Stimulated activated CD4-positive, alpha-beta T cell treated with anti-CD3 and anti-CD28 coated beads, TNF-alpha, amount 100 ng/mL, for 48 hours (primary cell): ENCODE results near the gene ELK4.

Experiments
- DNase-seq, 3 donors: peaks; one replicate each; pipeline ENCODE4 v3.0.0-alpha.2; 2020; ENCODE audit warnings: low read depth in 3 of 3

Gene ELK4

DNA sequence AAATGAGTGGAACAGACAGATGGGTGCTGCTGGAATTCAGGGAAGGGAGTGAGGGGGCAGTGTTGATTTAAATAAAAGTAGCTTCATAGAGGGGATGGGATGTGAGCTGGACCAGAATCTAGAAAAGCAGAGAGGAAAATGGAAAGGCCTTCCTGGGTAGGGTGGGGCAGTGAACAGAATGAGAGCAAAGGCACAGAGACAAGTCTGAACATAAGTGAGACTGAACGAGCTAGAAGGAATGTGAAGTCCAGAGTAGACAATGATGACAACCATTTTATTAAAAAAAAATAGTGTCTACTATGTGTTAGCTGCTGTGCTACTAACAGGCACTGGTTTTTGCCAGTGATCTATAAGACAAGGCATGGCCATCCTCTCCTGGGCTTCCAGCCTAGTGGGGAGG lies 36.0 kb downstream of the ELK4 start:
- DNase-seq = no peak

DNA sequence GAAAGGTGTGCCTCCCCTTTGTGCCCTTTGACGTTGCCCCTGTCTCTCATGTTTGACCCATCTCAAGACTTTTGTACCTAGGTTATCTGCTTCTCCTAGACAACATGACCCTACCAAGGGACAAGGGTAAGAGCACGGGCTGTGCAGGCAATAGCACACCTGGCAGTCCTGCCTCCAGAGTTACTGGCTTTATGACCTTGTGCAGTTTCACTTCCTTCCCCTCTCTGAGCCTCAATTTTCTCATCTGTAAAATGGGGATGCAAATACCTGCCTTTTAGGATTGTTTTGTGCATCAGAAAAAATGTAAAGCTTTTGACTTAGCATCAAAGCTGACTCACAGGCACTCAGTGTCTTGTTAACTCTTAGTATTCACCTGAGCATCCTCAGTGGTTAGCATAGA lies 36.4 kb downstream of the ELK4 start:
- DNase-seq = no peak

DNA sequence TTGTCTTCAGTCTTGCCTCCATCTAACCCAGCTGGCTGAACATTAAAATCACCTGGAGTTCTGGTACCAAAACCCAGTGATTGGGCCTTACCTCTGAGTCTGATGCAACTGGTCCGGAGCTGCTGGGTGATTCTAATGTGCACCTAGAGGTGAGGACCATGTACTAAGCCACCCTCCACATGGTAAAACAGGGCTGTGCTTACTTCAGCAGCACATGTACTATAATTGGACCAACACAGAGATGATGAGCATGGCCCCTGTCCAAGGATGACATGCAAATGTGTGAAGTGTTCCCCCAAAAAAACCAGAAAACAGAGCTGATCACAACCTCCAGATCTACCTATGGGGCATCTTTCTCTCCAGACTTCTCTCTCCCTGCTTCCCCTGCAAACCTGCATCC lies 37.0 kb downstream of the ELK4 start:
- DNase-seq = no peak

DNA sequence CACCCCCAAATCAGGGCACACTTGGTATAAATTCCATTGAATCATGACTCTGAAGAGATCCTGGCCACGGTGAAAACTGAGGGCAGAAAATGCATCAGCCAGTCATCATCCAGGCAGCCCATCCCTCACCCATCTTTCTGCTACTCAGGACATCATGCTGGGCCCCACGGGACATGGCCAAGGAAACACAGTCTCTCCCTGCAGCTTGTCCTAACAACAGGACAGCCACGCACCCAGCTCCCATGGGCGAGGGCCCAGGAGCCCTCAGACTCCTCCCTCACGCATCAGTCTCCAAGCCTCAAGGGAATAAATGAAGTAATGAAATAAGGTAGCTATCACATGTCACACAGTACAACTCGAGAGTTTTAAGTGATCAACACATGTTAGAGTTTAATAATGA lies 37.8 kb downstream of the ELK4 start:
- no peak for DNase-seq

DNA sequence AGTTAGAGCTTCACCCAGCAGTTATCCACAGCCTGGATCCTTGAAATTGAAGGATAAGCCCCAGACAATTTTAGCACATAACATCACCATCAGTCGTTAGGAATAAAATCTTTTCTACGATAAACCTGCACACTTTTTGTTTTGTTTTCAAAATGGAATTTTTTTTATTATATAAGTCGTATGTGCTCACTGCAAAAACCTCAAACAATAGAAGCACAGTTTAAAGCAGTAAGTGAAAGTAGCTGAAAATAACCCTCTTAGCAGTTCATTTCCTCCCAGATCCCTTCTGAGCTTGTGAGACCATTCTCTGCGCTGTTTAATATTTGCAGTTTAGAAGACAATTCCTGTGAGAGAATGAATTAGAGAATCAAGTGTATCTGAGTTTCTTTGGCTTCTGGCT lies 38.3 kb downstream of the ELK4 start:
- DNase-seq = no peak

DNA sequence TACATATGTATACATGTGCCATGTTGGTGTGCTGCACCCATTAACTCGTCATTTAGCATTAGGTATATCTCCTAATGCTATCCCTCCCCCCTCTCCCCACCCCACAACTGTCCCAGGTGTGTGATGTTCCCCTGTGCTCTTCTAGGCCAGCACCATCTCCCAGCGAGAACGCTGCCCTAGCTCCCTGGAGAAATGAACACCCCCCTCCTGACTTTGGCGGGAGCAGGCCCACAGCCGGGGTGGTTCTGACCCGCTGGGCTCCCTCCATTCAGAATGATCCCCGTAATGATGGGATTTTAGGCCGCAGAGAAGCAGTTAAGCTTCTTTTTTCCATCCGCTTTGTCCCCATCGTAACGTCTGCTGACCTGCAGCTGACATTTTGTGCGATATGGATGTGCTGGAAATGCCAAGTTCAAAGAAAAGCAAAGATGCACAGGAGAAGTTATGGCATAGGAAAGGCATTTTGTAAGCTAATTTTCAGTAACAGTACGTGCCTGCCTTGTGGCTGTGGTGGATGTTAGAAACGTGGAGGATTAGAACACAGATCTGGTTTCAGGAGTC lies 39.3 kb downstream of the ELK4 start:
- no peak for DNase-seq

DNA sequence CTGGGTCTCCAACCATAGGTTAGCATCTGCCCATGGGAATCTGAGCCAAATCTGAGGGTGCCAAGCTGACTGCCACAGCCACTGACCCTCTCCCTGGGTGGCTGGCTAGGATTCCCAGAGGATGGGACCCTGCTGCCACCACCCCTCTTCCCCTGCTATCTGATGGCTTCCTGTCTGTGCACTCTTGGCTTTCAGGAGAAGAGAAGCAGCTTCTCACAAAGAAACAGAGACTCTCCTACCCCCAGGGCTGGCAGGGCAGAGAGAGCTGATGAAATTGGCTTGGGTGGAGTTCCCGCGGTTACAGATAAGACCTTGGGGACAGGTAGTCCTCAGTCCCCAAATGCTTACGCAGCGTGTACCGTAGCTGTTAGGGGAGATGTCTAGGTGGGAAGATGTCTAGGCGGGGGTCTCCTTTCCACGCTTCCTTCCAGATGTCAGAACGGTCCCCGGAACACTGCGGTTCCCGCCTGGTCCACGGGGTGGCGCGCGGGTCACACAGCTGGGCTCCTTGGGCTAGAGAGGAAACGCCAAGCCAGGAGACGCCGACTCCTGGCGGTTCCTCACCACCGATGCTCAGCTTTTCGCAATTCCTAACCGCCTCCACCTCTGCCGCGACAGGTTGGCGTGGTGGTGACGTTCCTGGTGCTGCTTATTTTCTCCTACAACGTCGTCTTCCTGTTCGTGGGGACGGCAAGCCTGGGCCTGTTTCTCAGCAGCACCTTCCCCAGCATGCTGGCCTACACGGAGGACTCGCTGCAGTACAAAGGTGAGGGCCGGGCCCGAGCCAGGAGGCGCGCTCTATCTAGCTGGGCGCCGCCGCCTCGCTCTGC lies 40.1 kb downstream of the ELK4 start:
- peak; percentile 79 to 87 (median 82) for DNase-seq

DNA sequence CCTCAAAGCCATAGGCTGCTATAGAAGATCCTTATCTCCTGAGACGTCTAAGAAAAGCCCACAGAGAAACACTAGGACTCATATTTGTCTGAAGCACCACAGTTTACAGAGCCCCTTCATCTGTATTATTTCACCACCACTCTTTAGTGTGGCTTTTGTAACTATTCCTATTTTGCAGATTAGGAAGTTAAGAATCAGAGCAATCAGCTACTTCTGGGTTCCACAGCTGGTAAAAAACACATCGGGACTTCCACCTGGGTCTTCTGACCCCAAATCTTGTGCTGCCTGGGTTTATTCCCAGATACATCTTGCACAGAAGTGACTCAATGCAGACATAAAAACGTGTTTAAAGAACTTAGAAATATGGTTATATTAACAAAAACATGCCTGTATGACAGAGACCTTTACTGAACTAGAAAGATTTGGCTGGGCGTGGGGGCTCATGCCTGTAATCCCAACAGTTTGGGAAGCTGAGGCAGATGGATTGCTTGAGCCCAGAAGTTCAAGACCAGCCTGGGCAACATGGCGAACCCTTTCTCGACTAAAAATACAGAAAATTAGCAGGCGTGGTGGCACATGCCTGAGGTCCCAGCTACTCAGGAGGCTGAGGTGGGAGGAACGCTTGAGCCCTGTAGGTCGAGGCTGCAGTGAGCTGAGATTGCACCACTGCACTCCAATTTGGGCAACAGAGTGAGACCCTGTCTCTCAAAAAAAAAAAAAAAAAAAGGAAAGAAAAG lies 40.9 kb downstream of the ELK4 start:
- DNase-seq = no peak

DNA sequence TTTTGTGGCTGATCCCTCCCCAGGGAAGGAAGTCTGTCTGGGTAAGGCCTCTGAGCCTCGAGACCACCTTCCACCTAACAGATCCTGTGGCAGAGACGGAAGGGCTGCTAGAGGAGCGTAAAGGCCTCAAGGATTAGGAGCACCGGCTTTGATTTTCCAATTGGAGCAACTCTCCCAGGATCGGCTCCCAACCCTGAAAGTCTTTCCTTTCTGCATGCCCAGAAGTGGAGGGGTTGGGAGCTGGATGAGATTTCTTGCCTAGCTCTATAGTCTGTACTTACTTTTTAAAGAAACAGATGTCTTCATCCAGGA lies 41.4 kb downstream of the ELK4 start:
- no peak for DNase-seq

DNA sequence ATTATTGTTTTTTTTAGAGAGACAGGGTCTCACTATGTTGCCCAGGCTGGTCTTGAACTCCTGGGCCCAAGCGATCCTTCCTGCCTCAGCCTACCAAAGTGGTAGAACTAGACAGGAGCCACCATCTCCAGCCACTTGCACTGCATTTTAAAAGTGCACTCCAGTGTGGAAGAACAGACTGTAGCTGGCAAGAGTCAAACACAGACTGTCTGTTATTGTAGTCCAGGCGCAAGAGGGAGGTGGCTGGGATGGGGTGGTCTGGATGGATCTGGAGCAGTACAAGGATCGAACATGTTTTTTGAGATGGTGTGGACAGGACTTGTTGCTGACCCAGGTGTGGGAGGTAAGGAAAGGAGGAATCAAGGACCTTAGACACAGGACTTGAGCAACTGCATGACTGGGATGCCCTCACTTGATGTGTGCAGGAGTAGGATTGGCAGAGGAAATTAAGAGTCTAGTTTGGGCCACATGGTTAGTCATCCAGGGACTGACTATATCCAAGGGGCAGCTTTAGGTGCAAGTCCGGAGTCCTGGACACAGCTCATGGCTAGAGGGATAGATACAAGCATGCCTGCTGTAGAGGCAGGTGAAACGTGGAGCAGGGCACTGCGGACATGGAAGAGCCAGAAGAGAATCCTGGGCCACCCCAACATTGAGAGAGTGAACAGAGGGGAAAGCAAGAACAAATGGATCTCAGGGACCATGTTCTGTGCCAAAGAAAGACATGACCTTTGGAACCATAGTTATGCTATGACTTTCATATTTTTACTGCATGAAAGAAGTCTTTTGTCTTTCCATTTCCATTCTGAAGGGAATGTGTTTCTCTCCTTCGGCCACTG lies 42.0 kb downstream of the ELK4 start:
- no peak for DNase-seq

DNA sequence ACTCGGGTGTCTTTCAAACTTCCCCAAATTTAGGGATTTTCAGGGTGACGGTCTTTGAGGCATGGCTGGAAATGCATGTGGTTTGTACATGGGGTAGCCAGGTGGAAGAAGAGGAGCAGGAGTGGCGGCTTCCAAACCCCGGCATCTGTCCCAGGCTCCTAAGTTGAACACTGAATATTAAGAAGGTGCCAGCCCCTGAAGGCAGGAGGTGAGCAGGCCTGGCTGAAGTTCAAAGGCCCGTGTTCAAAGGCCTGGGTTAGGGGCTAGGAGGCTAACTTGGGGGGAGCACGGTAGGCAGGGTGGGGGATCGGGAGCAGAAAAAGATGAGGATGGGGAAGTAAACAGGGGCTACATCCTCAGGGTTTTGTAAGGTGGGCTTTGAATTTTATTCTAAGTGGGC lies 42.8 kb downstream of the ELK4 start:
- DNase-seq = no peak

DNA sequence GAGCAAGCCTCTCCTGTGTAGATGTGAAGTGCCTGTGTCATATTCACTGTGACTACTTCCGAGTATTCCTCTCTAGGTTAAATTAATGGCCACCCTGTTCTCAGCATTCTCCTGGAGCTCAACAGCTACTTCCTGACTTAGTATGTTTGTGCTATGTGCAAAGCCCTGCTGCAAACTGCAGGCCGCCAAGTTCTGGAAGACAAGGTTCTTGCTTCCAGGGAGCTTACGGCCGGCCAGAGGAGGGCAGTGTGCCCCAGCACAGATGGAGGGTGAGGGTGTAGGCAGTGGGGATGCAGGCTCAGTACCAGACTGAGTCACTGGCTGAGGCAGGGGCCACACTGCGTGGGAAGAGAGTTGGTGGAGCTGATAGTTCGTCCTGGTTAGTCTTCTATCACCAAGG lies 43.2 kb downstream of the ELK4 start:
- peak in 1 of 3 donors; percentile 14 for DNase-seq

DNA sequence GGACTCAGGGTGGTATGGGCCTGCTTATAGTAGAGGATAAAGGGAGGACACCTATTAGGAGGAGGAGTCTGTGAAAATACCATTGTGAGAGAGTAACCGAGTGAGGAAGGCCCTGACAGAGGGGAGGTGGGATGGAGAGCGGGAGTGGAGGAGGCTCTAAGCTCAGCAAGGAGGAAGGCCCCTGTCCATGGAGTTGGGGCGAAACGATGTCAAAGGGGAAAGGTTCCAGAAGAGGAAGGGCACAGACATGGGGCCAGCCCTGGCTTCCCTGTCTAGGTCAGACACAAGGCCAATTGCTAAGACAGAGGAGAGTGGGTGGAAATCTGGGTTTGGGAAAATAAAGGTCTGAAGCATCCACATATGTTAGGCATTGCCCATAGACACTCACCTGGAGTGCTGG lies 44.2 kb downstream of the ELK4 start:
- DNase-seq = no peak

DNA sequence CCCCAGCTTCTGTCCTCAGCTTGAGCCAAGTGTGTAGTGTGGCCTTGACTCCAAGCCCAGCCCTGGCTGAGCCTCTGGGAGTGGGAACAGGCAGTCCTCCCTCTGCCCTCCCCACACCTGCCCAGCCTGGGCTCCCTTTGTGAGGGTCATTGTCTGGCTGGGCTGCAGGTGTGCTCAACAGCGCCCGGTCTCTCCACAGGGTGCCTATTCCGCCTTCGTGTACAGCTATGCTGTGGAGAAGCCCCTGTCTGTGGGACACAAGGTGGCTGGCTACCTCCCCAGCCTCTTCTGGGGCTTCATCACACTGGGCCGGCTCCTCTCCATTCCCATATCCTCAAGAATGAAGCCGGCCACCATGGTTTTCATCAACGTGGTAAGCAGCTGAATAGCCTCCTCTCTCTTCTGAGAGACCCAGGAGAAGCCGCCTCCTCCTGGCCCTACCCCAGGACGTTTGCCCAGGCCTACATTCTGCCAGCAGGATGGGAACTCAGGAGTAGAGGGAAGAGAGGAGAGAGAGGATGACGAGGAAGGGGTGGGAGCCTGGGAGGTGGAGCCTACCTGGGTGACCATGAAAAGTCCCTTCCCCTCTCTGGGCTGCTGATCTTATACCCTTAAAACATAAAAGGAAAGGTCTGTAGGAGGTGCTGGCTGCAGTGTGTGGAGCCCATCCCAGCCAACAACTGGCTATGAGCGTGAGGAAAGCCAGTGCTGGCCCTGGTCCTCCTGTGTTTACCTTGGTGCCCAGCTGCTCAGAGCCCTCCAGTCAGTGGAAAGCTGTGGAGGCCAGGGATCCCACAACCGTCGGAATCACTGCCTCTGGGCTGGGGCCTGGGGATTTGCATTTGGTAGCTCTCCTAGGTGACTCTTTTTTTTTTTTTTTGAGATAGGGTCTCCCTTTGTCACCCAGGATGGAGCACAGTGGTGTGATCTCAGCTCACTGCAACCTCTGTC lies 45.7 kb downstream of the ELK4 start:
- DNase-seq = no peak

DNA sequence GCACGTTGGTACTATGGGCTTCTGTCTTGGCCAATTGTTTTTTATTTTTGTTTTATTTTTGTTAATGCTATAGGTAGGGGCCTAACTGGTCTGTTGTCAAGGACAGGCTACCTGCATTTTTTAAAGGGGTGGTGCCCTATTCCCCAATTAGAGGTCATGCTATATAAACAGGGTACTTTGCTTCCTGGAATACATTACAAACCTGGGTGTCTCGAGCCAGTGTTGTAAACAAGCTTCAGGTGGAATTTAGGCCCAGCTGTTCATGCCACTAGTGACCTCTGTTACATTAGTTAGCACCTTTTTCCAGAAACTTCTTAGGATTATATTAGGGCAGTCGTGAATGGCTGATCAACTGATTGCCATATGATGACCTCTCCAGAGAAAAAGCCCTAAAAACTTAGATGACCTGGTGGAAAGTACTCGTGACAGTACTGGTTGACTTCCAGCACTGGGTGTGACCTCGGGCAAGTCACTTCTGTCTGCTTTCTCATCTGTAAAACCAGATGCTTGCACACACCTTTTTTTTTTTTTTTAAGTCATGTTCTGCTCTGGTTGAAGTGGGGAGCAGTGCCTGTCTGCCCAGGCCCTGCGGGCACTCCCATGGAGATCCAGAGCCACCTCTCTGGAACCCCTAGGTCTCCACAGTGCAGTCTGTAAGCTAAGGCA lies 46.5 kb downstream of the ELK4 start:
- no peak for DNase-seq

DNA sequence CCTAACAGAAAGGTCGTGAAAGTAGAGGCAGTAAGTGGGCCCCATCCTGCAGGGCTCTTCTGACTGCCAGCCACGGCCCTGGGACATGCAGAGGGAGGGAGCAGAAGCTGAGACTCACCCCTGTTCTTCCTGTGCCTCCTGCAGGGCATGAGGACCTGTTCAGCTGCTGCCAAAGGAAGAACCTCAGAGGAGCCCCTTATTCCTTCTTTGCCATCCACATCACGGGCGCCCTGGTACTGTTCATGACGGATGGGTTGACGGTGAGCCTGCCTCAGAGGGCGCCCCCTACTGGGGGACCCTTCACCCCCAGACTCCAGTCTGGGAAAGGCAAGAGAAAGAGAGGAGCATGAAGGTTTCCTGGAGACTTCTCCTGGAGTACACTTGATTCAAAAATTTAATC lies 47.1 kb downstream of the ELK4 start:
- no peak for DNase-seq

DNA sequence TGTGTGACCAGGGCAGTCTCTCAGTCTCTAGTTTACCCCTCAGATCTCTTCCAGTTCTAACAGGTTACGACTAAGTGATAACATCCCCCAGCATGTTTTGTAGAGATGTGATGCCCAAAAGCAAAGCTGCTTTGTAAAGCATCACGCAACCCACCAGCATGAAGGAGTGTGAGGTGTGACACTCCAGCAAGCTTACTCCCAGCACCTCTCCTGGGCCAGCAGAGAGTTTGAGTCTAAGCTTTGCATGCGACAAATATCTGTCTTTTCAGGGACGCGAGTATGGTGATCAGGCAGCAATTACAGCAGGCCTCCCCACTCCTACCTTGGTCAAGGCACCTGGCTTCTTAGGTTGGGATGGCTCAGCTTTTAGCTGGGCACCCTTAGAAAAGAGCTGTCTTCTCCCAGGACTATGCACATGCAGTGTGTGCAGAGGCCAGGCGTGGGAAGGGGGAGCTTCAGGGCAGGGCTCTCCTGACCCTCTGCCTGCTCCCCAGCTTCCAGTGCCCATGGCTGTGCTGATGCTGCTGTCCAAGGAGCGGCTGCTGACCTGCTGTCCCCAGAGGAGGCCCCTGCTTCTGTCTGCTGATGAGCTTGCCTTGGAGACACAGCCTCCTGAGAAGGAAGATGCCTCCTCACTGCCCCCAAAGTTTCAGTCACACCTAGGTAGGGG lies 48.2 kb downstream of the ELK4 start:
- no peak for DNase-seq

DNA sequence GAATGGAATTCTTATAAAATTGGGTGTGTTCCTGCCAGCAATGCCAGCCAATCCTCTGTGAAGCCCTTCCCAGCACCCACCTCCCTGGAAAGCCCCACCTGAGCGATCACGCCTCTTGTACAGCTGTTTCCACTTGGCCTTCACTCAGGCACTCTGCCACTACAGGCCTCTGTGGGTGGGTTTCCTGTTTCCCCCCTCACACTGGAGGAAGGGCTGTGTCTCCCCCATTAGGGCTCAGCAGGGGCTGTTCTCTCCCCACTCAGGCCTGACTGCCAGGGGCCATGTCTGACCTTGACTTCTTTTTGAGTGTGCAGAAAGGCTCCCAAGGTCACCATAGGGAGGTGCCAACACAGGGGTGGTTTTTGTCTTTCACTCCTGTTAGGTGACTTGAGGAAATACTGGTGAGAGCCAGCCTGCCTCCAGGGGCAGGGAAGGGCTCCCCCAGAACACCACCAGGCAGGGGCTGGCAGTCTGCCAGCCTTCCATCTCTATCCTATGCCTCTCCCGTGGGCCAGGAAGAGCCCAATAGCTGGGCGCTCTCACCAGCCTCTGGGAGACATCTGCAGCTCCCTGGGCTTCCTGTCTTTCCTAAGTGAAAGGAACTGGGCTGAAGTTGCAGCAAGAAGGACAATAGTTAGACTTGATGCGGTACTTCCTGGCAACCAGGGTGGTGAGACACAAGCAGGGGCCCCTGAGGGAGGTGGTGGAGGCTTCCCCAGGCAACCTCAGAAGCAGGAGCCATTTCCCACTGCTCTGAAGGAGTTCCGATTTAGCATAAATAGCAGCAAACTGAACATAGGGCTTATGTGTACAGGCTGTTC lies 49.1 kb downstream of the ELK4 start:
- no peak for DNase-seq

DNA sequence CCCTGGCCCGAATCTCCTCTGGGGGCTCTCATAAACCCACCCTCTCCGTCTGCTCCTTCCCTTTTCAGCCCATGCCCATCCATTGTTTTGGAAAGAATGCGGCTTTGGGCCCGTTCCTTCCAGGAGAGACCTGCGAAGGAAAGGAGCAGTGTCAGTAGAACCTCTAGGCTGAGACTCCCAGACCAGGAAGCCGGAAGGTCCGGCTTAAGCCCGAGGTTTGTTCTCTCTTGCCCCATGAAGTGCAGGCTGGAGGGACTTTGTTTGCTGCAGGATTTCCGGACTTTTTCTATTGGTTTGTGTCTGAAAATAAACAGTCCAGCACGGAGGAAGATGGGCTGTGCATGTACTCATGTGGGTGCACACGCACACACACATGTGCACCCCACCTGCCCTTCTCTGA lies 49.8 kb downstream of the ELK4 start:
- DNase-seq = no peak
